G401.6 (cell line): ENCODE measurements around the gene ACSBG1.

ENCODE experiments used
- FAIRE-seq: peaks from 2 replicates; lab custom pipeline; 2012; peaks lifted over from hg19 to GRCh38; lab: Jason Lieb, UNC

The ACSBG1 gene, protein sequence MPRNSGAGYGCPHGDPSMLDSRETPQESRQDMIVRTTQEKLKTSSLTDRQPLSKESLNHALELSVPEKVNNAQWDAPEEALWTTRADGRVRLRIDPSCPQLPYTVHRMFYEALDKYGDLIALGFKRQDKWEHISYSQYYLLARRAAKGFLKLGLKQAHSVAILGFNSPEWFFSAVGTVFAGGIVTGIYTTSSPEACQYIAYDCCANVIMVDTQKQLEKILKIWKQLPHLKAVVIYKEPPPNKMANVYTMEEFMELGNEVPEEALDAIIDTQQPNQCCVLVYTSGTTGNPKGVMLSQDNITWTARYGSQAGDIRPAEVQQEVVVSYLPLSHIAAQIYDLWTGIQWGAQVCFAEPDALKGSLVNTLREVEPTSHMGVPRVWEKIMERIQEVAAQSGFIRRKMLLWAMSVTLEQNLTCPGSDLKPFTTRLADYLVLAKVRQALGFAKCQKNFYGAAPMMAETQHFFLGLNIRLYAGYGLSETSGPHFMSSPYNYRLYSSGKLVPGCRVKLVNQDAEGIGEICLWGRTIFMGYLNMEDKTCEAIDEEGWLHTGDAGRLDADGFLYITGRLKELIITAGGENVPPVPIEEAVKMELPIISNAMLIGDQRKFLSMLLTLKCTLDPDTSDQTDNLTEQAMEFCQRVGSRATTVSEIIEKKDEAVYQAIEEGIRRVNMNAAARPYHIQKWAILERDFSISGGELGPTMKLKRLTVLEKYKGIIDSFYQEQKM

GRCh38 chr15:78234515-78235040 lies at the start of gene ACSBG1:
Gene ACSBG1, minus strand, starts transcription at chr15:78234565. Its CDS starts 64 bp downstream, at chr15:78234501.
- FAIRE-seq: no peak

DNA sequence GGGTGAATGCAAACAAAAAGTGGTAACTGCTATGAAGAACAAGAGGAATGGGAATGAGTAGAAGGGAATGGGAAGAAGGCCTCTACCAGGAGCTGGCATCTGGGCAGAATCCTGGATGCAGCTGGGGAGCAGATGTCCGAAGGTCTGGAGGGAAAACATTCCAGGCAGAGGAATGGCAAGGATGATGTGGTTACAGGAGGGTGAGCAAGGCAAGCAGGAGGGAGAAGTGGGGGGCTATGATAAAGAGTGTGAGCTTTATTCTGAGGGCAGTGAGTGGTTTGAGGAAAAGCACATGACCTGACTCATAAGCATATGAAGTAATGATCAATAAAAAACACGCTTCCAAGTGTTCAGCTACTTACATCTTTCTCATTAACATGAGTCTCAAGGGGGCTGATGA lies 48.0 kb upstream of the ACSBG1 start:
- FAIRE-seq: no peak

DNA sequence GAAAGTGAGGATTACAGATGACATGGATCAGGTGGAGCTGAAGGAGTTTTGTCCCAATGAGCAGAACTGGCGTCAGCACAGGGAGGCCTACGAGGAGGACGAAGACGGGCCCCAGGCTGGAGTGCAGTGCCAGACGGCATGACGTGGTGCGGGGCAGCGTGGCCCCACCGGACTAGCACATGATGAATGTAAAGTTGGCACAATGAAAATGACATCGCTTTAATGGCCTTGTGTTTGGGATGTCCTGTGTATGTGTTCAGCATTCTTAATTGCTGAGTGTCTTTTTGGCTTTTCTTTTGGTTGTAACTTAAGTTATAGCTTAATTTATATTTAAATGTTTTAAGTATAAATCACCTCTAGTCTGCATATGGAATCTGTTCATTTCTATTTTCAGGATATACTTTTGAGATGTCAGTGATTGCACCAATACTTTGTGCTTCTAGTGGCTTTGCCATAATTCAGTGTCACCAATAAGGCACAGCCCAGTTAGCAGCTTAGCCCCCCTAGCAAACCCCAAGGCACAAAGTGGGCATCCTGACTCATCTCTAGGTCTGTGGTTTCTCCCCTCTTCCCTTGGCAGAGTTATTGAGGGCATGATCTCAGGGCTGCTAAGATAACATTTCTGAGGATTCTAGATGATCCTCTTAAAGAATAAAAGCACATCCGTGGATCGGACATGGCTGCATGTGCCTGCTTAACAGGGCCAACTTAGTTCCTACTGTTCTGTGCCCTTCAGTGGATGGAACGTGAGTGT lies 46.1 kb upstream of the ACSBG1 start:
- no peak for FAIRE-seq

GRCh38 chr15:78276064-78276943 lies 41.9 kb upstream of the ACSBG1 start:
- no peak for FAIRE-seq

DNA sequence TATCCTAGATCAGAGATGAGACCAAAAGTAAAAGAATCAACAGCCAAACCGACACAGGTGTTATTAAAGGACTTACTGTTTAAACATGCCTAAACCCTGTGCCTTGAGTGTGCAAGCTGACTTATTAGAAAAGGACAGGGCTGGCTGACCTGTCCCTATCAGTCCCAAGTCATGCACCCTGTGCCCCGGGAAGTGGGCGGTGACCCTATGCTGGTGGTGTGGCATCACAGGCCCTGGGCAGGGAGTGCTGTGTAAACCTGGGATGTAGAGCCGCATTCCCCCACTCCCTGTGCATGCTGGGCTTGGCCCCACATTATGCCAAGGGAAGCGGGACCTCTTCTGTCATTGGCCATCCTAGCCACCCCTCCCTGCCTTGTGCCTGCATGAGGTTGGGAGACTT lies 40.6 kb upstream of the ACSBG1 start:
- FAIRE-seq: no peak

DNA sequence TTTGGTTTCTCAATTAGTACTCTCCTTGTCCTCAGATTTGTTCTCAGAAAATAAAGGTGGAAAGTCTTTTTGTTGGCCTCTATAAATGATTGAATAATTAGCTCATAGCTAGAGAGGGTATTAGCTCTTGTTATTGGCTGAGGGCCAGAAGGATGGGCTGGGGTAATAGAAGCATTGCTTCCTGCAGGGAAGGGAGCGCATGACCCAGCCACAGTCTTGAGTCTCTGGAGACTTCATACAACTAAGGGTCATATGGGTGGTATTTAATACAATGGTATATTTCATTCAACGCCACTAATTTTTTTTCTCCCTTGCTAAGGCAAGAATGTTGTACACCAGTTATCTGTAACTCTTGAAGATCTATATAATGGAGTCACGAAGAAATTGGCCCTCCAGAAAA lies 38.4 kb upstream of the ACSBG1 start:
- no peak for FAIRE-seq

GRCh38 chr15:78272316-78272715 lies 38.0 kb upstream of the ACSBG1 start:
- FAIRE-seq: no peak

DNA sequence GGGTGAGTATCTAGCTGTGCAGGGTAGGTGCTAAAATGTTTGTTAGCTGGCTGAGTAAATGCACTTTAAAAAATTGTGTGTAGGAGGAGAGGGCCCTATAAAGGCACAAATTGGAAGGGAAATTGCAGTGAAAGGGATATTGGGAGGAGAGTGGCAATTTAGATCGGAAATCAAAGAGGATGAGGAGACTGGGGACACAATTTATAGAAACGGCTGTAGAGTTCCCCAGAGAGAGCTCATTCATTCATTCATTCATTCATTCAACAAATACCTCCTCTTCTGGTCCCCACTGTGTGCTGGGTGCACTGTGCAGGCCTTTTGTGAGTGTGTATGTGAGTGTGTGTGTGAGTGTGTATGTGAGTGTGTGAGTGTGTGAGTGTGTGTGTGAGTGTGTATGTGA lies 32.4 kb upstream of the ACSBG1 start:
- no peak for FAIRE-seq

- no peak for FAIRE-seq
These were observed 31.9 kb upstream of the ACSBG1 start for GRCh38 chr15:78266229-78266628.

DNA sequence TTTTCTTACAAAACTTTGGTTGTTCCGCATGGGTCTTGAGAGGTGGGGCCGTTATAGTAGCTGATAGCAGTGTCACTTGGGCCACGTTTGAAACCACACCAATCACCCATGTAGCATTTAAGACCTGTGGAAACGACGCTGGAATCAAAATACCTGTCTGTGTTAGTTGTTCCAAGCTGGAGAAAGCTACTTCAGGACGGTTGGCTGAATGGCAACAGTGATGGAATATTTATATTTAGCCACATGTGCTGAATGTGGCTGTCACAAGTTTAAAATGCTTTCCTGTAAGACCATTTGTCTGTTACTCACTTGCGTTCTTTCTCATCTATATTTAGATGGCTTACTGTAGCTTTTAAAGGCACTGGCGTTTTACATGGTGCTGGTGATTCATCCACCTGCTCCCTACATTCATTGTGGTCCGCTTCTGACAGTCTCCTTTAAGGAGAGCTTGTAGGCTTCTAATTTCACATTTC lies 31.4 kb upstream of the ACSBG1 start:
- FAIRE-seq: no peak

- no peak for FAIRE-seq
These were observed 30.7 kb upstream of the ACSBG1 start for GRCh38 chr15:78265137-78265460.

- FAIRE-seq: no peak
These were observed 30.2 kb upstream of the ACSBG1 start, which contains the start of gene DNAJA4 for GRCh38 chr15:78264304-78265136. Gene DNAJA4, plus strand, starts transcription at chr15:78264562. Its CDS starts 202 bp downstream, at chr15:78264764.

- no peak for FAIRE-seq
These were observed 29.5 kb upstream of the ACSBG1 start for GRCh38 chr15:78263907-78264303.

DNA sequence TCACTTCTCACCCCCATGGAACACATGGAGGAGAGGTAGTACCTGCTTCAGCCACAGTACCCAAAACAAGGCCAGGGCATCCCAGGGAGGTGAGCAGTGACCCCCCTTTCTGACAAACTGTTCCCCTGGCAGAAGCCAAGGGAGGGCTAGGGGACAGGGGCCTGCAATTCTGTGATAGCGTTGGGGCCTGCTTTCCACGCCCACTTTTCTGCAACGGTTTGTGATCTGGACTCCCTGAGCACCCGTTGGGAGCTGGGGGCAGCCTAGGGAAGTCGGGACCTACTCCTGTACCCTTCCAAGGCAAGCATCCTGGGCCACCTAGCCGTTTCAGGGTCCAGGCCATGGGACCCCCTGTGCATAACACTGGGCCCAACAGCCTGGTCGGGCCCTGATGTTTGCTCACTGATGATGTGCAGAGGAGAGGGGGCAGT lies 29.0 kb upstream of the ACSBG1 start:
- FAIRE-seq: no peak

- no peak for FAIRE-seq
These were observed 26.7 kb upstream of the ACSBG1 start for GRCh38 chr15:78261062-78261461.

- FAIRE-seq: no peak
These were observed 26.1 kb upstream of the ACSBG1 start for GRCh38 chr15:78260489-78260888.

GRCh38 chr15:78259232-78259631 lies 24.9 kb upstream of the ACSBG1 start:
- no peak for FAIRE-seq

- no peak for FAIRE-seq
These were observed 23.3 kb upstream of the ACSBG1 start for GRCh38 chr15:78257681-78258080.

DNA sequence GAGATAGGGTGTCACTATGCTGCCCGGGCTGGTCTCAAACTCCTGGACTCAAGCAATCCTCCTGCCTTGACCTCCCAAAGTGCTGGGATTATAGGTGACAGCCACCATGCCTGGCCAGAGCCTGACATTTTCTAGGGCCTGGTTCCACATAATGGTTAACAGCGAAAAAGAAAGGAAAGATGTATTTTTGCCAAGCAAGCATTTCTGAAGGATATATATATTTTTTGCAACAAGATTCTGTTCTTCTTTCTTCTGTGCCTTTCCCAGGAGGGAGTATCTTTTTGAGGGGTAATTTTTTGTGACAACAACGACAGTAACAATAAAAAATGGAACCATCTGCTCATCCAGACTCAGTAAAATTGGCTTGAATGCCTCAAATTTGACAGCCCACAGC lies 21.7 kb upstream of the ACSBG1 start:
- no peak for FAIRE-seq

DNA sequence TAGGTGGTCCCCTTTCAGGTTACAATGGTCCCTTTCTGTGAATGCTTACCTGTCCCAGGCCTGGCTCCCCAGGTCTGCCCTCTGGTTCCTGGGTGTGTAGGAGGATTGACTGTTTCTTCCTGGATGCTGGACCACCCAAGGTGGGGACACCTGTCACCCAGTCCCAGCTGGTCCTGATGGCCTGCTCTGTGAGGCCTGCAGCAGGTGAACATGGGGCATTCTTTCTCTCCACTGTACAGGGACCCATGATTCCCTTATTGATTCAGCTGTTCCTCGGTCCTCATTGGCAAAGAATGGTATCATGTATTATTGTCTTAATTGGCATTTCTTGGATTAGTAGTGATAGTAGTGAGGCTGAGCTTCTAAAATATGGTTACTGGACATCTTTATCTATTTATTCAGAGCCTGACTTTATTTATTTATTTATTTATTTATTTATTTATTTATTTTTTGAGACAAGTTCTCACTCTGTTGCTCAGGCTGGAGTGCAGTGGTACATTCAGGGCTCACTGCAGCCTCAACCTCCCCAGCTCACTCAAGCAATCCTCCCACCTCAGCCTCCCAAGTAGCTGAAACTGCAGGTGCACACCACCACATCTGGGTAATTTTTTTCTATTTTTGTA lies 21.2 kb upstream of the ACSBG1 start:
- no peak for FAIRE-seq
